Mucosa of descending colon (tissue), 3 donors: ENCODE results near the gene NDUFA3. TPM values are rescaled to one million over a fixed set of nuclear protein-coding genes. Genes with fewer than 3 reads are reported as not detected.
A peak's percentile ranks its signal among the peaks of the same experiment; 100 is the strongest.

Experiments
- ATAC-seq: fragments of 200-7000 bp; cut with Tn5 transposase; one replicate; pipeline ENCODE4 v1.9.1; 2020; ENCODE audit warnings: mild to moderate bottlenecking, moderate library complexity
- DNase-seq, 3 donors: peaks; one replicate each; pipeline ENCODE4 v3.0.0-alpha.2; 2020
- H3K36me3 ChIP-seq: fragments of 200-600 bp; one replicate; pipeline ENCODE4 v1.8.0; 2021; ENCODE audit warnings: low read depth, mild to moderate bottlenecking
- H3K4me1 ChIP-seq: fragments of 200-600 bp; one replicate; pipeline ENCODE4 v1.8.0; 2021; ENCODE audit warnings: low read depth, mild to moderate bottlenecking
- H3K4me3 ChIP-seq: fragments of 200-600 bp; one replicate; pipeline ENCODE4 v1.8.0; 2021; ENCODE audit warnings: mild to moderate bottlenecking
- H3K9me3 ChIP-seq: fragments of 200-600 bp; one replicate; pipeline ENCODE4 v1.8.0; 2021; ENCODE audit warnings: mild to moderate bottlenecking
- intact Hi-C, 2 donors: fragments of 100-400 bp; cut with DNase I in 1 of 2; cut with micrococcal nuclease in 1 of 2; formaldehyde crosslinking; loops; one replicate each; pipeline versions ENCODE4 v1.11.0 to v1.11.1; 2022; cut with DNase I, micrococcal nuclease
- long read RNA-seq, 2 donors: library from polyadenylated mRNA; unstranded; transcript quantifications; one replicate each; pipeline ENCODE4 v2.0.0, GENCODE V29; 2019 to 2021
- total RNA-seq, 3 donors: library from RNA; stranded (reverse); fragmentation: NEBNext Ultra II Directional in 2 of 3; extraction: Animal tissue kit (Norgen Biotek cat#: 25700) in 2 of 3; gene quantifications; one replicate each; pipeline versions ENCODE4 v1.2.1 to v1.2.4, GENCODE V29; 2021 to 2023
- TF ChIP-seq, protein P1 (sequence below): fragments of 200-600 bp; IDR thresholded peaks from one replicate; pipeline ENCODE4 v1.8.0; 2022; ENCODE audit warnings: antibody characterized with exemption, mild to moderate bottlenecking
- donor health status: DM: no; HTN: no; CAD: no; lungs with moderate emphysema.
- donor health status: DM: no; HTN: no; CAD: no.
- donor health status: DM: no; HTN: yes; CAD: no.

Gene NDUFA3
- 100 to 1,000 TPM in 2 of 3 donors, 10 to 100 TPM in 1; 93.4 to 155 (median 139) TPM for total RNA-seq
- long read RNA-seq, donor 1, transcript NDUFA3-214 (4 exons, 963 nt), result major isoform, 52 of 64 reads
- long read RNA-seq, donor 1, partial matches to known transcripts, result 4 of 64 reads
- long read RNA-seq, donor 1, other reads (novel, unspliced or antisense), result 6 of 64 reads
- long read RNA-seq, donor 2, transcript NDUFA3-213 (3 exons, 541 nt), result minor isoform, 14 of 144 reads
- long read RNA-seq, donor 2, transcript NDUFA3-214 (4 exons, 963 nt), result major isoform, 115 of 144 reads
- long read RNA-seq, donor 2, partial matches to known transcripts, result 1 of 144 reads
- long read RNA-seq, donor 2, other reads (novel, unspliced or antisense), result 8 of 144 reads

DNA sequence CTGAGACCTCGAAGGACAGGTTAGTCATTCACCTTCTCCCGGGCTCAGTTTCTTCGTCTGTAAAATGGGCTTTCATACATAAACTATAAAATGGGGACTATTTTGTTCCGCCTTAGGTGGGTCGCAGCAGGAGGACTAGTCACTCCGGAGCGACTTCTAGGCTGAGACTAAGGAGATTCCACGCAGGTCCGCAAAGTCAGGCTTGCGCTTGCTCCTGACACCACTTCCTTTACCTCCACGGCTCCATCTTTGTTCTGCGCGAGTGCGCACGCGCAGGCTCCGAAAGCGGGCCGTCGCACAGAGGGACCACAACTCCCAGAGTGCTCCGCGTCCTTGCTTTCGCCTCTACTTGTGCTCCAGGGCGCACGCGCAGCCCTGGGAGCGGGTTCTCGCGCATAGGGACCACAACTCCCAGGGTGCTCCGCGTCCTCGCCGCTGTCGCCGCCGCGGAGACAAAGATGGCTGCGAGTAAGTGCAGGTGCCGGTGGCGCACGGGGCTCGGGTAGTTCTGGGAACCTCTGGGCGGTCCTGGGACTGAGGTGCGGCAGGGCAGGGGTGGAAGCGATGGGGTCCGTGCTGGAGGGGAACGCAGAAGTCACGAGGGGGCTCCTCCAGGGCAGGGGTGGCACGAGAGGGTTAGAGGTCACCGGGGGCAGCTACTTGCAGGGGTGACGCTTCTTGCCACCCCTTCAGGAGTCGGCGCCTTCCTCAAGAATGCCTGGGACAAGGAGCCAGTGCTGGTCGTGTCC lies at the start of gene NDUFA3:
NDUFA3 (plus strand) TSS at position 435 of the 749 bp plus-strand sequence; CDS start at position 459, 24 bp downstream.
- intact Hi-C loops, result no loop called here
- peaks cover 3% of the 10 kb centered on the region for H3K4me1 ChIP-seq
- DNase-seq, result peak; percentile 97 to 99 (median 98)
- TF ChIP-seq, protein P1, sequence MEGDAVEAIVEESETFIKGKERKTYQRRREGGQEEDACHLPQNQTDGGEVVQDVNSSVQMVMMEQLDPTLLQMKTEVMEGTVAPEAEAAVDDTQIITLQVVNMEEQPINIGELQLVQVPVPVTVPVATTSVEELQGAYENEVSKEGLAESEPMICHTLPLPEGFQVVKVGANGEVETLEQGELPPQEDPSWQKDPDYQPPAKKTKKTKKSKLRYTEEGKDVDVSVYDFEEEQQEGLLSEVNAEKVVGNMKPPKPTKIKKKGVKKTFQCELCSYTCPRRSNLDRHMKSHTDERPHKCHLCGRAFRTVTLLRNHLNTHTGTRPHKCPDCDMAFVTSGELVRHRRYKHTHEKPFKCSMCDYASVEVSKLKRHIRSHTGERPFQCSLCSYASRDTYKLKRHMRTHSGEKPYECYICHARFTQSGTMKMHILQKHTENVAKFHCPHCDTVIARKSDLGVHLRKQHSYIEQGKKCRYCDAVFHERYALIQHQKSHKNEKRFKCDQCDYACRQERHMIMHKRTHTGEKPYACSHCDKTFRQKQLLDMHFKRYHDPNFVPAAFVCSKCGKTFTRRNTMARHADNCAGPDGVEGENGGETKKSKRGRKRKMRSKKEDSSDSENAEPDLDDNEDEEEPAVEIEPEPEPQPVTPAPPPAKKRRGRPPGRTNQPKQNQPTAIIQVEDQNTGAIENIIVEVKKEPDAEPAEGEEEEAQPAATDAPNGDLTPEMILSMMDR, result no peak
- peak; percentile 100 for ATAC-seq
- H3K4me3 ChIP-seq, result peak within 1 kb of the TSS; percentile 76
- H3K36me3 ChIP-seq, result no peaks in the 10 kb centered on the region
- no peaks in the 10 kb centered on the region for H3K9me3 ChIP-seq

GRCh38 chr19:54062643-54063042 lies 40.0 kb upstream of the NDUFA3 start:
- intact Hi-C loops, result no loop called here
- ATAC-seq (peak; percentile 27), DNase-seq (peak in 1 of 3 donors; percentile 57)
- Histone ChIP-seq H3K4me3 (no peak overlapping the region), H3K9me3 (no peaks in the 10 kb centered on the region), H3K4me1 (no peaks in the 10 kb centered on the region), H3K36me3 (no peaks in the 10 kb centered on the region)
- TF ChIP-seq, protein P1, result no peak

DNA sequence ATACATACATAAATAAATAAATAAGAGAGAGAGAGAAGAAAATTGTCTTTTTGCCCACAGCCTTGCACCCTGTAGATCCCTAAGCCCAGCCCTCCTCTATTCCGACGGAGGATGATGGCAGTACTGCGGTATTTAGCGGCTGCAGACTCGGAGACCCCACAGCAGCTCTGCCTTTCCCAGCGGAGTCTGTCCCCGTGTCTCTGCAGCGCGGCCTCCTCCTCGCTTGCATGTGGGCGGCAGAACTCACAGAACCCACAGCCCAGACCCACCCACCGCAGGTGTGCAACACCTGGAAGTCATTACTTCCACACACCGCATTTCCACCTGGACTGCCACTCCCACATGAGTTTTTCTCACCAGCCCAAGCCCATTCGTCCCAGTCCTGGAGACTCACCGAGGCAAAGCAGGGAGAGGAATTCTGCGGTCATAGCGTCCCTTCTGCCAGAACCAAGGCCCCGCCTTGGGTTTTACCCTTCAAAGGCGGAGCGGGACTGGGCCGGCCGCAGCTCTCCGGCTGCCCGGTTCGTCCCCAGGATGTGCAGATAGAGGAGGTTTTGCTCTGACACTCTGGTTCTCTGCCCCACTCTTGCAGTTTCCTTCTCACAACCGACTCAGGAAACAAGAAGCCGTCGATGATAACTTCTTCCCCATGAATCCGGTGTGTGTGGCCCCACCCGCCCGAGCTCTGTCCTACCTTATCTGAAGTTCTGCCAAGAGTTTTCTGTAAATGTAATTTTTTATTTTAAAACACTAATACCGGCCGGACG lies 39.1 kb upstream of the NDUFA3 start, which contains the start of gene VSTM1:
VSTM1 (minus strand) TSS at position 548 of the 767 bp plus-strand sequence; CDS start at position 428, 120 bp downstream.
- Histone ChIP-seq H3K4me3 (no peak within 1 kb of the TSS), H3K9me3 (no peaks in the 10 kb centered on the region), H3K36me3 (no peaks in the 10 kb centered on the region), H3K4me1 (no peaks in the 10 kb centered on the region)
- intact Hi-C loops, result no loop called here
- ATAC-seq (no peak), DNase-seq (no peak)
- TF ChIP-seq, protein P1, result no peak

DNA sequence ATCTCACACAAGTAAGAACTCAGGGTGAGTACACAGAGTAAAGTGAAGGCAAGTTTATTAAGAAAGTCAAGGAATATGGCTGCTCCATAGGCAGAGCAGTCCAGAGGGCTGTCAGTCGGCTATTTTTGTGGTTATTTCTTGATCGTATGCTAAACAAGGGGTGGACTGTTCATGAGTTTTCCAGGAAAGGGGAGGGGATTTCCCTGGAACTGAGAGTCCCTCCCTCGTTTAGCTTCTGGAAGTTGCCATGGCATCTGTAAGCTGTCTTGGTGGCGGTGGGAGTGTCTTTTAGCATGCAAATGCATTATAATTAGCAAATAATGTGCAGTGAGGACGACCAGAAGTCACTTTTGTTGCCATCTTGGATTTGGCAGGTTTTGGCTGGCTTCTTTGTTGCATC lies 33.2 kb upstream of the NDUFA3 start:
- ATAC-seq (no peak), DNase-seq (no peak)
- intact Hi-C loops, result no loop called here
- Histone ChIP-seq H3K4me1 (no peaks in the 10 kb centered on the region), H3K9me3 (peaks cover 7% of the 10 kb centered on the region), H3K4me3 (no peak overlapping the region), H3K36me3 (no peaks in the 10 kb centered on the region)
- TF ChIP-seq, protein P1, result no peak

DNA sequence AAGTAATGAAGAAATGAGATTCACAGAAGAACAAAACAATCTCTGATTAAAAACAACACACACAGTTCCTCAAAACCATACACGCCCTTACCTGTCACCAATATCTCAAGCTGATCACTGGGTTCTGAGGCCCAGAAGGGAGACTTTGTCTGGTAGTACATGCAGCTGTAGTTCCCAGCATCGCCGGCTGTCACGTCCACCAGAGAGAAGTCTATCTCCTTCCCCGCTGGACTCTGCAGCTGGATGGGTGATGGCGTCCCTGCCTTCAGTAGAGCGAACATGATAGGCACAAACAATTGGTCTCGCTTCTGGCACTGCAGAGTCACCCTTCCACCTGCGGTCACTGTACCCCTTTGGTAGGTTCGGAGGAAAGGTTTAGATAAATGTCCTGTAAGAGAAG lies 28.8 kb upstream of the NDUFA3 start:
- DNase-seq, result no peak
- Histone ChIP-seq H3K36me3 (no peaks in the 10 kb centered on the region), H3K4me3 (no peak overlapping the region), H3K4me1 (no peaks in the 10 kb centered on the region), H3K9me3 (peaks cover 7% of the 10 kb centered on the region)
- TF ChIP-seq, protein P1, result no peak
- intact Hi-C loops, result no loop called here
- no peak for ATAC-seq
